ENCODE data around the gene SLC4A2.
A peak's percentile ranks its signal among the peaks of the same experiment; 100 is the strongest.
"Not testable (repeated sequence)": the region's sequence is repeated elsewhere in the genome, so short reads cannot be mapped to it uniquely, and the experiment has no call there.

Gene SLC4A2

GRCh38 chr7:151059367-151060112, at the start of gene SLC4A2:
Gene SLC4A2, plus strand, starts transcription at chr7:151059589. Its CDS starts 2,399 bp downstream, at chr7:151061988.
- peak; percentile 71 for DNase-seq

GRCh38 chr7:151010037-151010306, 49.4 kb upstream of the SLC4A2 start:
- no peak for DNase-seq

- no peak for DNase-seq
These were observed 48.9 kb upstream of the SLC4A2 start for GRCh38 chr7:151010307-151011096.

- no peak for DNase-seq
These were observed 48.3 kb upstream of the SLC4A2 start for GRCh38 chr7:151011097-151011409.

GRCh38 chr7:151011616-151012015, 47.8 kb upstream of the SLC4A2 start:
- DNase-seq = not testable (repeated sequence)

- DNase-seq = no peak
These were observed 47.2 kb upstream of the SLC4A2 start for GRCh38 chr7:151012031-151012692.

GRCh38 chr7:151012911-151013347, 46.5 kb upstream of the SLC4A2 start:
- peak; percentile 54 for DNase-seq

GRCh38 chr7:151013356-151013732, 46.0 kb upstream of the SLC4A2 start:
- DNase-seq = no peak

GRCh38 chr7:151013733-151014497, 45.5 kb upstream of the SLC4A2 start:
- DNase-seq = peak; percentile 84

- no peak for DNase-seq
These were observed 44.4 kb upstream of the SLC4A2 start for GRCh38 chr7:151014950-151015349.

- no peak for DNase-seq
These were observed 43.4 kb upstream of the SLC4A2 start for GRCh38 chr7:151015967-151016366.

- no peak for DNase-seq
These were observed 42.9 kb upstream of the SLC4A2 start for GRCh38 chr7:151016505-151016904.

- DNase-seq = no peak
These were observed 42.4 kb upstream of the SLC4A2 start for GRCh38 chr7:151016942-151017341.

- DNase-seq = no peak
These were observed 41.9 kb upstream of the SLC4A2 start for GRCh38 chr7:151017370-151017952.

GRCh38 chr7:151017953-151018420, 41.4 kb upstream of the SLC4A2 start:
- DNase-seq = peak; percentile 64

GRCh38 chr7:151018421-151019129, 40.8 kb upstream of the SLC4A2 start:
- DNase-seq = peak; percentile 49

- no peak for DNase-seq
These were observed 40.3 kb upstream of the SLC4A2 start for GRCh38 chr7:151019130-151019447.

- DNase-seq = no peak
These were observed 39.2 kb upstream of the SLC4A2 start for GRCh38 chr7:151020231-151020630.

- DNase-seq = no peak
These were observed 36.2 kb upstream of the SLC4A2 start for GRCh38 chr7:151023232-151023631.

- DNase-seq = no peak
These were observed 34.8 kb upstream of the SLC4A2 start, which contains the start of gene ATG9B for GRCh38 chr7:151024435-151025056. Gene ATG9B, minus strand, starts transcription at chr7:151024494. Its CDS starts 71 bp downstream, at chr7:151024423.

- peak; percentile 26 for DNase-seq
These were observed 33.3 kb upstream of the SLC4A2 start for GRCh38 chr7:151025924-151026671.

All from hematopoietic multipotent progenitor cell treated with erythropoietin and hydrocortisone succinate and interleukin-3 and kit ligand, for 8 days (in vitro differentiated cells).